CD4-positive, alpha-beta T cell treated with Interleukin-6 for 4 hours (primary cell): ENCODE data around the gene CCDC40.

Experiments
- DNase-seq: peaks from one replicate; pipeline ENCODE4 v3.0.0-alpha.2; 2020; ENCODE audit warnings: mixed read lengths

CCDC40 gene

DNA sequence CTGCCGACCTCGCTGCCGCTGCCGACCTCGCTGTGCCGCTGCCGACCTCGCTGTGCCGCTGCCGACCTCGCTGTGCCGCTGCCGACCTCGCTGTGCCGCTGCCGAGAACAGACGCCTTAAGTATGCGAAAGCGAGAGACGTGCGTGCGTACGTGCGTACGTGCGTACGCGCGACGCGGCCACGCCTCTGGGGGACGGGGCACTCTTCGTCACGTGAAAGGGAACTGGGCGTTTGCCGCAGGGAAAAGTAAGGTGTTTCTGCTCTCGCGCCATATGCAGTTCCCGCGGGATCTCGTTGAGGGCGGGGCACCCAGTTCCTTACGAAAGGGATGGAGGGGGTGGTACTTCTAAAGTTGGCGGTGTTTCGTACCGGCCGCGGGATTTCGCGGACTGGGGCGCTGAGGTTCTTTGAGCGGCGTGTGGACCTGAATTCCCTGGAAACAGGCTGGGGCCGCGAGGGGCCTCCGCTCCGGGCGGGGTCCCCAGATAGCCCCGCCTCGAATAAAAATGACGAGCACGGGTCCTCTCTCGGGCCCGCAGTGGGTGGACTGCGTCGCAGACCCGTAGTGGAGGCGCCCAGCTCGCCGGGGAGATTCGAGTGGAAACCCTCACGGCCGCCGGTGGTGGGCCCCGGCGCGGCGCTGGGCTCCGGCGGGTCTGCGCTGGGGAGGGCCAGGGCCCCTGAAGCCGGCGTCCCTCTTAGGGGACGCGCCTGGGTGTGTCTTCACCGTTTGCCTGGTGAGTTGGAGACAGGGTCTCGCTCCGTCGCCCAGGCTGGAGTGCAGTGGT, 110.8 kb downstream of the CCDC40 start, which contains the start of gene EIF4A3:
Gene EIF4A3 (minus strand): TSS at position 94 of the 788 bp plus-strand sequence. CDS start 167 bp downstream, outside the sequence.
- peak; percentile 97 for DNase-seq
